A673 (cell line): ENCODE data around the gene MCCD1. TPM values are rescaled to one million over a fixed set of nuclear protein-coding genes. Genes with fewer than 3 reads are reported as not detected.

Source experiments
- BruUV-seq: library from RNA; stranded (reverse); fragments of 400-500 nt; replicated peaks from 2 replicates; lab custom pipeline; 2021; lab: Mats Ljungman, UMichigan
- CTCF ChIA-PET: fragments of 300-600 bp; sonication (Branson Sonifier 250); formaldehyde crosslinking; loops from one replicate; lab custom pipeline; 2022; ENCODE audit warnings: antibody characterized with exemption; lab: Charles Lee
- POLR2A ChIA-PET: fragments of 300-600 bp; sonication (Branson Sonifier 250); formaldehyde crosslinking; loops from one replicate; lab custom pipeline; 2022; ENCODE audit warnings: antibody characterized with exemption; ENCODE audit not compliant: low non-redundant PET; lab: Charles Lee
- DNase-seq: peaks from one replicate; pipeline ENCODE4 v3.0.0-alpha.2; 2015; ENCODE audit warnings: low spot score
- H3K27ac ChIP-seq: fragments of 200-600 bp; sonication (generic); 2 replicates; pipeline ENCODE4 v1.5.1; 2016; ENCODE audit warnings: mixed run types, low read depth, mild to moderate bottlenecking, mixed read lengths, antibody characterized with exemption, low read length; ENCODE audit not compliant: poor library complexity, severe bottlenecking
- H3K27me3 ChIP-seq: fragments of 200-600 bp; sonication (generic); replicated peaks from 2 replicates; pipeline ENCODE4 v1.6.1; 2017; ENCODE audit warnings: mixed run types, low read depth, mild to moderate bottlenecking, mixed read lengths, antibody characterized with exemption, low read length; ENCODE audit not compliant: insufficient read depth, poor library complexity
- H3K36me3 ChIP-seq: fragments of 200-600 bp; sonication (generic); 2 replicates; pipeline ENCODE4 v1.6.1; 2016; ENCODE audit warnings: mixed run types, mild to moderate bottlenecking, mixed read lengths, antibody characterized with exemption, low read length; ENCODE audit not compliant: insufficient read depth, poor library complexity, severe bottlenecking
- H3K4me1 ChIP-seq: fragments of 200-600 bp; sonication (generic); 2 replicates; pipeline ENCODE4 v1.6.1; 2017; ENCODE audit warnings: mixed run types, mild to moderate bottlenecking, mixed read lengths, antibody characterized with exemption, low read length; ENCODE audit not compliant: insufficient read depth, poor library complexity, severe bottlenecking
- H3K4me3 ChIP-seq: fragments of 200-600 bp; sonication (generic); 2 replicates; pipeline ENCODE4 v1.5.1; 2016; ENCODE audit warnings: low read depth, mixed run types, mild to moderate bottlenecking, mixed read lengths, low read length; ENCODE audit not compliant: poor library complexity, severe bottlenecking
- H3K9me3 ChIP-seq: fragments of 200-600 bp; sonication (generic); 2 replicates; pipeline ENCODE4 v1.6.1; 2016; ENCODE audit warnings: mixed run types, low read depth, mild to moderate bottlenecking, mixed read lengths, antibody characterized with exemption, low read length; ENCODE audit not compliant: poor library complexity, severe bottlenecking
- CTCF ChIP-seq: fragments of 300-800, 200-600 bp; sonication (generic); conservative IDR thresholded peaks from 2 replicates; pipeline ENCODE4 v1.5.1; 2017; ENCODE audit warnings: low read depth, mild to moderate bottlenecking, antibody characterized with exemption, low read length, moderate library complexity, mixed read lengths
- EZH2 ChIP-seq: fragments of 200-600 bp; sonication (generic); IDR thresholded peaks from 2 replicates; pipeline ENCODE4 v1.6.1; 2017; ENCODE audit warnings: borderline replicate concordance, low read depth, mild to moderate bottlenecking, mixed read lengths, antibody characterized with exemption, low read length; ENCODE audit not compliant: poor library complexity, severe bottlenecking
- intact Hi-C: fragments of 100-400 bp; cut with micrococcal nuclease; formaldehyde crosslinking; loops from one replicate; pipeline ENCODE4 v1.10.0; 2022; ENCODE audit not compliant: unreplicated experiment
- total RNA-seq: library from RNA; stranded (reverse); gene quantifications from 2 replicates; pipeline ENCODE4 v1.2.3, GENCODE V29; 2021

The MCCD1 gene
- total RNA-seq, 1 experiment from 2014 or later = not detected

- no peak for TF ChIP-seq EZH2
- no peak for TF ChIP-seq CTCF
- Histone ChIP-seq H3K27ac (peak within 1 kb of the TSS; percentile 71), H3K4me3 (peak within 1 kb of the TSS; percentile 47), H3K36me3 (peaks cover 4% of the 10 kb centered on the region), H3K4me1 (peaks cover 11% of the 10 kb centered on the region), H3K27me3 (no peaks in the 10 kb centered on the region), H3K9me3 (no peaks in the 10 kb centered on the region)
- intact Hi-C loops = loop anchor here (1.0 to 10.0 kb wide), 4 partner anchors 51 to 348 kb away; partner anchors contain the start of genes APOM, BAG6, CLIC1 and EHMT2
- peak; percentile 99 for DNase-seq
- ChIA-PET POLR2A (interaction anchor here (0.5 to 0.6 kb wide), 4 partner anchors 19 to 353 kb away, joined by 3 to 15 read pairs (median 10); no protein-coding TSS in a partner anchor), CTCF (interaction anchor here (0.5 to 3.9 kb wide), 7 partner anchors 49 to 550 kb away, joined by 3 to 31 read pairs (median 7); no protein-coding TSS in a partner anchor)
- no TSS peak for BruUV-seq
Measured at GRCh38 chr6:31546958-31547726, 18.4 kb downstream of the MCCD1 start, which contains the start of gene NFKBIL1. Gene NFKBIL1 (plus strand): TSS chr6:31547608. CDS start chr6:31547695, 87 bp downstream.

GRCh38 chr6:31547727-31548543, 19.2 kb downstream of the MCCD1 start:
- H3K4me1 ChIP-seq = peaks cover 11% of the 10 kb centered on the region
- BruUV-seq = TSS peak; percentile 43
- intact Hi-C loops = loop anchor here (10.0 kb wide), 3 partner anchors 107 to 347 kb away; partner anchors contain the start of genes APOM, BAG6, CLIC1 and EHMT2
- no peak for DNase-seq
- peak overlapping the region; percentile 47 for H3K4me3 ChIP-seq
- H3K27me3 ChIP-seq = no peaks in the 10 kb centered on the region
- TF ChIP-seq CTCF = no peak
- no peak for TF ChIP-seq EZH2
- H3K9me3 ChIP-seq = no peaks in the 10 kb centered on the region
- peaks cover 4% of the 10 kb centered on the region for H3K36me3 ChIP-seq
- H3K27ac ChIP-seq = peak overlapping the region; percentile 71
- CTCF ChIA-PET = interaction anchor here (0.5 to 3.9 kb wide), 5 partner anchors 48 to 500 kb away, joined by 3 to 31 read pairs (median 4); no protein-coding TSS in a partner anchor
- POLR2A ChIA-PET = interaction anchor here (0.5 to 0.6 kb wide), 2 partner anchors 20 to 279 kb away, joined by 3 to 8 read pairs; no protein-coding TSS in a partner anchor

GRCh38 chr6:31548544-31548873, 19.7 kb downstream of the MCCD1 start:
- ChIA-PET POLR2A (no interaction called here), CTCF (no interaction called here)
- TF ChIP-seq EZH2 = no peak
- TF ChIP-seq CTCF = no peak
- no peak for DNase-seq
- Histone ChIP-seq H3K27ac (peak overlapping the region; percentile 71), H3K4me1 (peaks cover 11% of the 10 kb centered on the region), H3K4me3 (peak overlapping the region; percentile 47), H3K36me3 (peaks cover 7% of the 10 kb centered on the region), H3K27me3 (no peaks in the 10 kb centered on the region), H3K9me3 (no peaks in the 10 kb centered on the region)
- intact Hi-C loops = loop anchor here (10.0 kb wide), 3 partner anchors 106 to 346 kb away; partner anchors contain the start of genes APOM, BAG6, CLIC1 and EHMT2
- BruUV-seq = no TSS peak
